GM10266 (cell line): ENCODE results near the gene MCM6.

Source experiments
- DNase-seq: peaks from one replicate; pipeline ENCODE4 v3.0.0; 2012; ENCODE audit errors: extremely low spot score
- CTCF ChIP-seq: IDR thresholded peaks from 2 replicates; pipeline ENCODE4 v1.5.1; 2012; ENCODE audit warnings: mild to moderate bottlenecking, low read depth; ENCODE audit not compliant: control insufficient read depth, insufficient read depth; ENCODE audit errors: missing control alignments

Gene MCM6

GRCh38 chr2:135863233-135863632, 13.0 kb downstream of the MCM6 start:
- no peak for DNase-seq
- no peak for TF ChIP-seq CTCF

DNA sequence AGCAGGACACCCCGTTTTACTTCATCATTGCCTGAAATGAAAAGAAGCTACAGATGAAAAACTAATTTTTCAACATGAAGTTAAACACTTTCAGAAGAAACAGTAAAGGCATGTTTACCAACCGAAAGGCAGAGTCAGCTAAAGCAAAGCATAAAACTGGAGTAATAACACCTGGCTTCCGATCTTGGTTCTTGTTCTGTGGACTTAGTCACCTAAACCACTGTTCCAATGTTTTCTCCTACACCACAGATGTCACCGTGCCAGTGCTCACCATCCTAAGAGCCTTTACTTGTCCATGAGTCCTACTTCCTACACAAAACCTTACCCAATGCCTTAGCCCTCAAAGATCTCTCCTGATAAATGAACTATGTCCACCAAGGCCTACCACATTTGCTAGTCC, 13.5 kb downstream of the MCM6 start:
- TF ChIP-seq CTCF: no peak
- DNase-seq: no peak

GRCh38 chr2:135853401-135853800, 22.8 kb downstream of the MCM6 start:
- DNase-seq: no peak
- TF ChIP-seq CTCF: no peak

- DNase-seq: no peak
- TF ChIP-seq CTCF: no peak
Measured at GRCh38 chr2:135851858-135852257, 24.4 kb downstream of the MCM6 start.

DNA sequence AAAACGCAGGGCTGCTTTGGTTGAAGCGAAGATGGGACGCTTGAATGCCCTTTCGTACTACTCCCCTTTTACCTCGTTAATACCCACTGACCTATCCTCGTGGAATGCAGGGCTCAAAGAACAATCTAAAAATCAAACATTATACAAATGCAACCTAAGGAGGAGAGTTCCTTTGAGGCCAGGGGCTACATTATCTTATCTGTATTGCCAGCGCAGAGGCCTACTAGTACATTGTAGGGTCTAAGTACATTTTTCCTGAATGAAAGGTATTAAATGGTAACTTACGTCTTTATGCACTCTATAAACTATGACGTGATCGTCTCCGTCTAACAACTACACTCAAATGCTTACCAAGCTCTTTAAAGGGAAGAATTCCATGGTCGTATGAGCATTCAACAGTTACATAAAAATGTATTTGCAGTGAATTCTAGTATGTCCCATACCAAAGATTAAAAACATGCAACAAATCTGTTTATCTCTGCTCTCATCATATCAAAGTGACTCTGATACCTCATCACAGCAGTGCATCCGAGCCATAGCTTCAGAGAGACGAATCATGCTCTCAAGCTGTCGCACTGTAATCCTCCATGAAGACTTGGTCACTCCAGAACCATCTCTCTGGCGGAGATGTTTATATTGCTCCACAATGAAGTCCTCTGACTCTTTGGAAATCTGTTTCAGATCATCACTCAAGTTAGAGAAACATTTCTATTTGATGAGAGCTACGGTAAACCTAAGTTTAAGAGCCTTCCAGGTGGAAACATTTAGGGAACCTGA, 25.2 kb downstream of the MCM6 start:
- no peak for TF ChIP-seq CTCF

GRCh38 chr2:135849087-135849486, 27.2 kb downstream of the MCM6 start:
- TF ChIP-seq CTCF: no peak
- no peak for DNase-seq

More for the DNA sequence above, 25.2 kb downstream of the MCM6 start:
- no peak for DNase-seq

DNA sequence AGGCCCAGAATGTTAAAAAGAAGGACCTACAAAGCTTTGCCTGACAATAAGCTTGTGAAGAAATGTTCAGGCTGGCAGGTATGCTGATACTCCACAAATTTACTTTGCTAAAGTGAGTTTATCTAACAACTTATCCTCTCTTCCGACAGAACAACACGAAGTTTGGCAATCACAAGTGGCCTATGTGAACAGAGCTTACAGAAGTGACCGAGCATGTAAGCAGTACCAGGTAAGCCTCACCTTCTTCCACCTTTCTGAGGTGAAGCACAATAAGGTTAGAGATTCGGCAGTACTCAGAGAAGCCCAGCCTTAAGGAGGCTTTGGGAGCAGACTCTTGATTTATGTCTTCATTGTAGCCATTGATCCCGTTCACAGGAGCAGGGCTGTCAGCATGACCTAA, 30.2 kb downstream of the MCM6 start:
- TF ChIP-seq CTCF: no peak
- DNase-seq: no peak
